ENCODE measurements around the gene GRK3. TPM values are rescaled to one million over a fixed set of nuclear protein-coding genes. Genes with fewer than 3 reads are reported as not detected.
"Not testable (repeated sequence)": the region's sequence is repeated elsewhere in the genome, so short reads cannot be mapped to it uniquely, and the experiment has no call there.

The GRK3 gene
- 10 to 100 TPM in 1 of 4 donors, 1 to 10 TPM in 3; 3.6 to 10.9 (median 7.1) TPM for total RNA-seq

DNA sequence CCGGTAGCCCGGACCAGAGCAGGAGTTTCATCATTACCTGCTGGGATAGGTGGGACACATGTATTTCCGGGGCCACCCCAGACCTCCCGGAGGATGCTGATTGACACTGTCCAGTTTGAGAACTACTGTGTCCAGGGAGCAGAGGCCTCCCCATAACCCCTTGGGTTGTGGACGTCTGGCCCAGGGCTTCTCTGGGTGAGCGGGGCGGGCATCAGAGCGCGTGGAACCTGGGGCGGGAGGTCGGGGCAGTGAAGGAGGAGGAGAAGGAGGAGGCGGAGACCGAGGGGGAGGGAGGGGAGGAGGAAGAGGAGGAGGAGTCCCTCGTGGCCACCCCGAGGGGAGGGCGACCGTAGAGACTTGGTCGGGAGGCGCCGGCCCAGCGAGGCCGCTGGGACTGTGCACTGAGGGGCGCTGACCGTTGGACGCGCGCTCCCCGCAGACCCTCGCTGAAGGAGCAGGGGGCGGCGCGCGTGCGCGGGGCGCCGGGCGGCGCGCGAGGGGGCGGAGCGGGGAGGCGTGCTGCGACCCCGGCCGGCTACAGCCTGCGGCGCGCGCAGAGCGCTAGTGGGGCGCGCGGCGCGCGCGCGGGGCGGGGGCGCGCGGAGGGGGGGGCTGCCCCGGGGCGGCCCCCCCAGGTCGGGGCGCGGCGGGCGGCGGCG lies at the start of gene GRK3:
GRK3 (plus strand) TSS at position 356 of the 659 bp plus-strand sequence. CDS start 366 bp downstream, outside the sequence.
- H3K27me3 ChIP-seq, result no peaks in the 10 kb centered on the region
- peak; percentile 85 to 86 for DNase-seq (ENCODE audit: low spot score in 2 of 2)
- peak within 1 kb of the TSS; percentile 76 for H3K27ac ChIP-seq
- 0% methylated on average over 14 of the region's 73 CpGs for WGBS
- no peaks in the 10 kb centered on the region for H3K9me3 ChIP-seq
- peak within 1 kb of the TSS; percentile 90 for H3K4me3 ChIP-seq
- TF ChIP-seq EP300 (IDR thresholded peaks at IDR 0.05) (no peak), POLR2AphosphoS5 (IDR thresholded peaks at IDR 0.05) (no peak), POLR2A (IDR thresholded peaks at IDR 0.05) (no peak)
- TF ChIP-seq, protein P1, sequence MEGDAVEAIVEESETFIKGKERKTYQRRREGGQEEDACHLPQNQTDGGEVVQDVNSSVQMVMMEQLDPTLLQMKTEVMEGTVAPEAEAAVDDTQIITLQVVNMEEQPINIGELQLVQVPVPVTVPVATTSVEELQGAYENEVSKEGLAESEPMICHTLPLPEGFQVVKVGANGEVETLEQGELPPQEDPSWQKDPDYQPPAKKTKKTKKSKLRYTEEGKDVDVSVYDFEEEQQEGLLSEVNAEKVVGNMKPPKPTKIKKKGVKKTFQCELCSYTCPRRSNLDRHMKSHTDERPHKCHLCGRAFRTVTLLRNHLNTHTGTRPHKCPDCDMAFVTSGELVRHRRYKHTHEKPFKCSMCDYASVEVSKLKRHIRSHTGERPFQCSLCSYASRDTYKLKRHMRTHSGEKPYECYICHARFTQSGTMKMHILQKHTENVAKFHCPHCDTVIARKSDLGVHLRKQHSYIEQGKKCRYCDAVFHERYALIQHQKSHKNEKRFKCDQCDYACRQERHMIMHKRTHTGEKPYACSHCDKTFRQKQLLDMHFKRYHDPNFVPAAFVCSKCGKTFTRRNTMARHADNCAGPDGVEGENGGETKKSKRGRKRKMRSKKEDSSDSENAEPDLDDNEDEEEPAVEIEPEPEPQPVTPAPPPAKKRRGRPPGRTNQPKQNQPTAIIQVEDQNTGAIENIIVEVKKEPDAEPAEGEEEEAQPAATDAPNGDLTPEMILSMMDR (IDR thresholded peaks at IDR 0.05), result no peak
- no peaks in the 10 kb centered on the region for H3K36me3 ChIP-seq
- peaks cover 22% of the 10 kb centered on the region for H3K4me1 ChIP-seq

DNA sequence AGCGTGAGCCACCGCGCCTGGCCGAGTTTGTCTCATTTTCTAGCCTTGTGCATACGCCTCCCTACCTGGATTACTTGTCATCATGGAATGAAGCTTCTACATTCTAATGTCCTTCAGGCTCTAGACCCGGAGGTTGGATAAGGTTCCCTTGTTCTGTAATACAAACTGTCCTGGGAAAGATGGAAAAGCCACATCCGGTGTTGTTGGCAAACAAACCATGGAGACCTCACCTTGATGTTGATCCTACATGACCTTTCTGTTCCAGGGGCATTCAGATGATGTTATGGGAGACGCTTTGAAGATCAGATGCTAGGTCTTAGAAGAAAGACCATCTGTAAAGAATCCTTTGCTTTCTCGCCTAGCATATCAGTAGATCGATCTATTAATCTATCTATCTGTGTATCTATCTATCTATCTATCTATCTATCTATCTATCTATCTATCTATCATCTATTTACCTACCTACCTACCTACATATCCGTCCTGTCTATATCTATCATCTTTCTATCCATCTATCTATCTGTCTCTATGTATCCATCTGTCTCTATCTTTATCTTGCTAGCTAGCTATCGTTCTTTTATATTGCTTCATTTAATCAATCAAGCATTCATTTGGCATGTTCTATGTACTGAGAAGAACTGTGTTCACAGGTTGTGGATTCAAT lies 46.3 kb upstream of the GRK3 start:
- Histone ChIP-seq H3K27ac (no peak overlapping the region), H3K9me3 (no peaks in the 10 kb centered on the region), H3K4me3 (no peak overlapping the region), H3K36me3 (no peaks in the 10 kb centered on the region), H3K27me3 (no peaks in the 10 kb centered on the region), H3K4me1 (no peaks in the 10 kb centered on the region)
- DNase-seq (ENCODE audit: low spot score in 2 of 2), result no peak
- 95% methylated on average over 12 of the region's 12 CpGs for WGBS
- TF ChIP-seq POLR2A (IDR thresholded peaks at IDR 0.05) (no peak), EP300 (IDR thresholded peaks at IDR 0.05) (no peak), POLR2AphosphoS5 (IDR thresholded peaks at IDR 0.05) (no peak)
- TF ChIP-seq, protein P1 (IDR thresholded peaks at IDR 0.05), result no peak

DNA sequence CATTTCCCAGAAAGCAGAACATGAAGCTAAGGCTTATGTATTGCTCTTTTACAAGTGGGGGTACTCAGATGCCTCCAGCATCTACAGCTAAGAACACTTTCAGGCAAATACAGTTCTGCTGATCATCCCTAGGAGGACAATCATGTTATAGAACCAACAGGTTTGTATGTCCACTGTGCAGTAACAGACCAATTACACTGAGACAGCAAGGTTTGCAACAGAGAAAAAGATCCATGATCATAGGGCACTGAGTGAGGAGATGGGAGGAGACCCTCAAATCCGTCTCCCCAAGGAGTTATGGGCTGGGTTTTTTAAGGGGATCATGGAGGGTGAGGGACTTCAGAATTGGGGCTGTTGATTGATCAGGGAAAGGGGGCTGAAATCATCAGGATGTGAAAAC lies 39.1 kb upstream of the GRK3 start:
- no peak overlapping the region for H3K27ac ChIP-seq
- no peaks in the 10 kb centered on the region for H3K36me3 ChIP-seq
- no peak for DNase-seq (ENCODE audit: low spot score in 2 of 2)
- no peaks in the 10 kb centered on the region for H3K4me1 ChIP-seq
- no peak overlapping the region for H3K4me3 ChIP-seq
- TF ChIP-seq, protein P1 (IDR thresholded peaks at IDR 0.05), result no peak
- TF ChIP-seq EP300 (IDR thresholded peaks at IDR 0.05) (no peak), POLR2AphosphoS5 (IDR thresholded peaks at IDR 0.05) (no peak), POLR2A (IDR thresholded peaks at IDR 0.05) (no peak)
- no peaks in the 10 kb centered on the region for H3K27me3 ChIP-seq
- no peaks in the 10 kb centered on the region for H3K9me3 ChIP-seq
- WGBS, result 65% methylated on average over 1 of the region's 1 CpG

DNA sequence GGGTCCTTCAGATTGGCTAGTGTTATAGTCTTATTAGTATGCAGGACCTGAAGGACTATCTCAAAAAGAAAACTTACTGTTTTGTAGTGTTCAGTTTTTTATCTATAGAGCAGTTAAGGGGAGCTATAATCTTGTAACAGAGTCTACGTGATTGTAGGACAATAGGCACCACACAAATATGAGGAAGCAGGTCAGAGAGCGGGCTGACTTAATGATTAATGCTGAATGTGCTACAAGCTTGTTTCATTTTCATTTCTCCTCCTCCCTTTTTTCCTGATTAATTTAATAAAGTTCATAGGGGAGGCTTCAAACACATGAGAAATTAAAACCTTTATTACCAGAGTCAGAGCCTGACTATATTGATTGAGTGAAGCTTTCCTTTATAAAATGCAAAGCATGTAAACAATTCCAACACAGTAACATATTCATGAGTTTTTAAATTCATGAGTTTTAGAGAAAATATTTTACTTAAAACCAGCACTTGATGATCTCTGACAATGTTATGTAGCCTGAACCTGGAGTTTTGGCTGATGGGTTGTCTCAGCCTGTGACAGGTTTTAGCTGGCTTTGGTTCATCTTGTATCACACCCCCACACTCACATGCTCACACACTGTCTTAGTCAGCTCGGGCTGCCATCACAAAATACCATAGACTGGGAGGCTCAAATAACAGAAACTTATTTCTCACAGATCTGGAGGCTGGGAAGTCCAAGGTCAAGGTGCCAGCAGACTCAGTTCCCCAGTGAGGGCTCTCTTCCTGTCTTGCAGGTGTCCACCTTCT lies 38.5 kb upstream of the GRK3 start:
- not testable (repeated sequence) for H3K4me1 ChIP-seq; H3K27me3 ChIP-seq; H3K27ac ChIP-seq; H3K36me3 ChIP-seq; H3K4me3 ChIP-seq; DNase-seq (ENCODE audit: low spot score in 2 of 2); H3K9me3 ChIP-seq
- 63% methylated on average over 3 of the region's 3 CpGs for WGBS

DNA sequence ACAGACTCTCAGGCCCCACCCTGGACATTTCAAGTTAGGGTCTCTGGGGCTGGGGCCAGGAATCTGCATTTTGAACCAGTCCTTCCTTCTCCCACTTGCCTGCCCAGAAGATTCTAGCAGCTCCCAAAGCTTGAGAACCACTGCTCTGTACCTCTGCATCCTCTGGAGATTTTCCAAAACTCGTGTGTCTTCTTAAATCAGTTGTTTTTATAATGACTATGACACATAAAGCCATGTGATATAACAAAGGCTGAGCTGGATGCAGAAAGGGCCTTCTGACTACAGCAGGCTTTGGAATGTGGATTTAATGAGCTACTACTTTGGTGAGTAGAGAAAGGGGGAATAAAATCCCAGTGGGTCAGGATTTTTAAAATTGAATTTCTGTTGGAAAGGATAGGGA lies 37.5 kb upstream of the GRK3 start:
- DNase-seq (ENCODE audit: low spot score in 2 of 2); H3K27me3 ChIP-seq; H3K9me3 ChIP-seq; H3K27ac ChIP-seq; H3K36me3 ChIP-seq; H3K4me3 ChIP-seq; H3K4me1 ChIP-seq: not testable (repeated sequence)
- 9% methylated on average over 1 of the region's 1 CpG for WGBS

DNA sequence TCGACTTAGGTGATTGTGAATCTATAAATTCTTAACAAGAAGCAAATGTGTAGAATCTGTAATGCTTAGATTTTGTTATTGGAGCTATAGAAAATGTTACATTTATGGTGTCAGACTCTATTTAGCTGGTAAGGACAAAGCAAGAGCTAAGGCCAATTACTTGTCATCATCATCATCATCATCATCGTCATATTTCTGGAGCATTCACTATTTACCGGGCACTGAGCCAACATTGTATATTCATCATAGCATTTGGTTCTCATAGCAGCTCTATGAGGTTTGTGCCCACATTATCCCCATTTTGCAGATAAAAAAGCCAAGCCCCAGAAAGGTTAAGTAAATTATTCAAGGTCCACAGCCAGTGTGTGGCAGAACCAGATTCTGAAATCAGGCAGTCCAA lies 36.4 kb upstream of the GRK3 start:
- WGBS, result 72% methylated on average over 3 of the region's 3 CpGs

DNA sequence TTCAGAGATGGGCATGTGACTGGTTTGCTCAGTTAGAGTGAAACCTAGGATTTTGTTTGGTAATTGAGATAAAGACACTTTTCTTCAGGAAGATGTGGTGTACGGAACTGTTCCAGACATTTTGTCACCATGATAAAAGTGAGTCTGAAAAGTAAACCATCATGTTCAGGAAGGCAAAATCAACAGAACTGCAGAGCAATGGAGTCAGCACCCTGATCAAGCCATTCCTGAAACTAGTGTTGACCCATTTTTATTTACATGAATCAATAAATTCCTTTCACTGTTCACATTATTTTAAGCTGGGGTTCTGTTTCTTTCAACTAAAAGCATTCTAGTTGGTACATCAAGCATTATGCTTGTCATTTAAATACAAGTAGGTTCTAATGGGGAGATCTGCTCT lies 35.4 kb upstream of the GRK3 start:
- H3K36me3 ChIP-seq; H3K4me3 ChIP-seq; H3K9me3 ChIP-seq; H3K27me3 ChIP-seq; DNase-seq (ENCODE audit: low spot score in 2 of 2); H3K4me1 ChIP-seq; H3K27ac ChIP-seq: not testable (repeated sequence)
- WGBS, result 93% methylated on average over 1 of the region's 1 CpG

More for the DNA sequence above, 36.4 kb upstream of the GRK3 start:
- H3K36me3 ChIP-seq; H3K27me3 ChIP-seq; H3K27ac ChIP-seq; DNase-seq (ENCODE audit: low spot score in 2 of 2); H3K4me1 ChIP-seq; H3K4me3 ChIP-seq; H3K9me3 ChIP-seq: not testable (repeated sequence)

DNA sequence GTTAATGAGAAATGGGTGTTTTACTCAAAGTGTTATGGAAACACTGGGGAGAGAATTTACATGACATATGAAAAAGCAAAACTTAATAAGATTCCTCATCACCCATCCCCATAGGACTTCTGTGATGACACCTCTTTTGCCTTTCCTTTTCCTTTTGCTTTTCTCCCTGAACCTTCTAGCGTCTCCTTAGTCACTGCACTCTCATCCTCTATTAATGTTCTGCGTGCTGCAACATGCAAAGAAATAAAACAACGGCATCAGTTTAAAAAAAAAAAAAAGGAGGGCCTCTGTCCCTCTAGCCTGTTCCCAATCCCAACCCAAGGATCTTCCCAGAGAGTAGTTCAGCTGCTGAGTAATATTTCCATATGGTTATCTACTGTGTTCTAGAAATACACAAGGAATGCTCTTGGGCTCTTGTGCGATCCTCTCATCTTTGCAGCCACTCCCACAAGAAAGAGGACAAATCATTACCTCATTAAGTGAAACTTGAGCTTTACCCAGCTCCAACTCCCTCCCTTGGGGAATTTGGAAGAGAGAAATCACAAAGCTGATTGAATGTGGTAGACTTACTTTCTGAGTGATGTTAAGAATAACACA lies 34.8 kb upstream of the GRK3 start:
- not testable (repeated sequence) for H3K4me3 ChIP-seq; H3K36me3 ChIP-seq; H3K27me3 ChIP-seq; DNase-seq (ENCODE audit: low spot score in 2 of 2); H3K27ac ChIP-seq; H3K4me1 ChIP-seq; H3K9me3 ChIP-seq
- 61% methylated on average over 4 of the region's 4 CpGs for WGBS

DNA sequence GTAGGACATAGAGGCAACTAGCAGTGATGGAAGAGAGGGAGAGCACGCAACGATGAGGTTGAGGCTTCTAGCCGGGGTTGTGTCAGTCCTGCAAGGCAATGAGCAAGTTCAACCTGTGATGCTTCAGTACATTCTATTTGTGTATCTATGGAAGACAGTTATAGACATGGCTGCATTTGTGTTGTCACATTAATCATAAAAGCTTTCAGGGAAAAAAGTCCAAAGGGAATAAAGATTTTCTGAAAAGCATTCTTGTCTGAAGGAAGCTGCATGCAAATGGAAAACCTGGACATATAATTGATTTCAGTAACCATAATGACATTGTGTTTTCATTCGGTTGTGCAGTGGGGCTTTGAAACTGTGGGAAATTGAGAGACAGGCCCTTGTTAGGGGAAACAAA lies 32.8 kb upstream of the GRK3 start:
- not testable (repeated sequence) for DNase-seq (ENCODE audit: low spot score in 2 of 2); H3K4me3 ChIP-seq; H3K27me3 ChIP-seq; H3K36me3 ChIP-seq; H3K27ac ChIP-seq; H3K9me3 ChIP-seq; H3K4me1 ChIP-seq
- WGBS, result 88% methylated on average over 4 of the region's 4 CpGs

Measured in suprapubic skin (tissue), 4 donors.